ENCODE results near the gene GDPD4. TPM values are rescaled to one million over a fixed set of nuclear protein-coding genes. Genes with fewer than 3 reads are reported as not detected.

The GDPD4 gene
- total RNA-seq, 2 donors from 2014 or later, result not detected

- H3K36me3 Mint-ChIP-seq (ENCODE audit: low read depth), result no peaks in the 10 kb centered on the region
- no peaks in the 10 kb centered on the region for H3K4me1 Mint-ChIP-seq
- no peaks in the 10 kb centered on the region for H3K4me1 ChIP-seq (ENCODE audit: control insufficient read depth, insufficient read depth, low read length)
- DNase-seq, result no peak
- no peak overlapping the region for H3K4me3 Mint-ChIP-seq
- H3K4me3 ChIP-seq (ENCODE audit: low read length), result no peak overlapping the region
- no peaks in the 10 kb centered on the region for H3K9me3 ChIP-seq (ENCODE audit: control insufficient read depth, low read length)
- H3K27ac Mint-ChIP-seq, result no peak overlapping the region
- H3K36me3 ChIP-seq (ENCODE audit: control insufficient read depth, insufficient read depth, low read length), result no peaks in the 10 kb centered on the region
- no peak overlapping the region for H3K27ac ChIP-seq (ENCODE audit: low read depth, low read length)
- 67 to 81% methylated on average over 2 to 3 of the region's 3 CpGs for WGBS, 2 experiments (ENCODE audit: insufficient coverage in 1 of 2, insufficient read length in 1 of 2)
- H3K27me3 ChIP-seq (ENCODE audit: control insufficient read depth, insufficient read depth, low read length, poor library complexity, severe bottlenecking), result no peaks in the 10 kb centered on the region
- TF ChIP-seq CTCF (conservative IDR thresholded peaks at IDR 0.05), result no peak
- no peak overlapping the region for H3K9ac ChIP-seq (ENCODE audit: extremely low read depth, low read length, poor library complexity, severe bottlenecking)
- no peaks in the 10 kb centered on the region for H3K9me3 Mint-ChIP-seq
- H3K27me3 Mint-ChIP-seq (ENCODE audit: insufficient read depth), result no peaks in the 10 kb centered on the region
These were observed 18.4 kb downstream of the GDPD4 start for GRCh38 chr11:77283101-77283500.

- Mint-ChIP-seq H3K36me3 (ENCODE audit: low read depth) (no peaks in the 10 kb centered on the region), H3K4me1 (no peaks in the 10 kb centered on the region), H3K27me3 (ENCODE audit: insufficient read depth) (no peaks in the 10 kb centered on the region), H3K4me3 (no peak overlapping the region), H3K27ac (no peak overlapping the region), H3K9me3 (no peaks in the 10 kb centered on the region)
- no peak overlapping the region for H3K9ac ChIP-seq (ENCODE audit: extremely low read depth, low read length, poor library complexity, severe bottlenecking)
- H3K27ac ChIP-seq (ENCODE audit: low read depth, low read length), result no peak overlapping the region
- H3K9me3 ChIP-seq (ENCODE audit: control insufficient read depth, low read length), result no peaks in the 10 kb centered on the region
- no peaks in the 10 kb centered on the region for H3K4me1 ChIP-seq (ENCODE audit: control insufficient read depth, insufficient read depth, low read length)
- TF ChIP-seq CTCF (conservative IDR thresholded peaks at IDR 0.05), result no peak
- H3K4me3 ChIP-seq (ENCODE audit: low read length), result no peak overlapping the region
- H3K27me3 ChIP-seq (ENCODE audit: control insufficient read depth, insufficient read depth, low read length, poor library complexity, severe bottlenecking), result no peaks in the 10 kb centered on the region
- 82% methylated on average over 2 of the region's 2 CpGs; no CpG with 5 or more reads in 1 of the 2 experiments for WGBS, 2 experiments (ENCODE audit: insufficient coverage in 1 of 2, insufficient read length in 1 of 2)
- no peak for DNase-seq
- no peaks in the 10 kb centered on the region for H3K36me3 ChIP-seq (ENCODE audit: control insufficient read depth, insufficient read depth, low read length)
These were observed 22.6 kb downstream of the GDPD4 start for GRCh38 chr11:77278595-77279506.

GRCh38 chr11:77276271-77276670 lies 25.2 kb downstream of the GDPD4 start:
- Histone ChIP-seq H3K9ac (ENCODE audit: extremely low read depth, low read length, poor library complexity, severe bottlenecking) (no peak overlapping the region), H3K9me3 (ENCODE audit: control insufficient read depth, low read length) (no peaks in the 10 kb centered on the region), H3K36me3 (ENCODE audit: control insufficient read depth, insufficient read depth, low read length) (no peaks in the 10 kb centered on the region), H3K27ac (ENCODE audit: low read depth, low read length) (no peak overlapping the region), H3K4me1 (ENCODE audit: control insufficient read depth, insufficient read depth, low read length) (no peaks in the 10 kb centered on the region), H3K4me3 (ENCODE audit: low read length) (no peak overlapping the region), H3K27me3 (ENCODE audit: control insufficient read depth, insufficient read depth, low read length, poor library complexity, severe bottlenecking) (no peaks in the 10 kb centered on the region)
- Mint-ChIP-seq H3K27me3 (ENCODE audit: insufficient read depth) (no peaks in the 10 kb centered on the region), H3K4me3 (no peak overlapping the region), H3K4me1 (no peaks in the 10 kb centered on the region), H3K36me3 (ENCODE audit: low read depth) (no peaks in the 10 kb centered on the region), H3K27ac (no peak overlapping the region), H3K9me3 (no peaks in the 10 kb centered on the region)
- WGBS, 2 experiments (ENCODE audit: insufficient coverage in 1 of 2, insufficient read length in 1 of 2), result 87 to 100% methylated on average over 2 of the region's 2 CpGs
- no peak for DNase-seq
- no peak for TF ChIP-seq CTCF (conservative IDR thresholded peaks at IDR 0.05)
